Activated T-cell treated with anti-CD3 and anti-CD28 coated beads for 4 hours (primary cell): ENCODE measurements around the gene GLT8D2.
"Not testable (repeated sequence)": the region's sequence is repeated elsewhere in the genome, so short reads cannot be mapped to it uniquely, and the experiment has no call there.

Experiments
- DNase-seq: peaks from one replicate; pipeline ENCODE4 v3.0.0-alpha.2; 2020

The GLT8D2 gene

GRCh38 chr12:104049278-104049902 is 597 bp downstream of the GLT8D2 start:
- DNase-seq: no peak

DNA sequence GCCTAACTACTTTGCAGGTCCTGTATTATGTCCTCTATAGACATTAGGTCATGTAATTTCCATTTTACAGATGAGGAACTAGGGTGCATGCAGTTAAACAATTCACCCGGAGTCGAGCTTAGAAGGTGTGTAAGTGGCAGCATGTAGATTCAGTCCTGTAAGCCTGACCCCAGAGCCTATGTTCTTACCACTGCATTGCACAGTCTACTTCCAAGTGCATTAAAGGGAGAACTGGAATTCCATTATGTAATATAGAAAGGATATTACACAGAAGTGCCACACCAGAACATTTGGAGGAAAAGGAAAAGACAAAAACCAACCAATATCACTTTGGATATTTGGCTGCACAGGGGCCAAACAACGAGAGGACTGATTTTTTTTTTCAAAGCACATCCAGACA is 1.2 kb downstream of the GLT8D2 start:
- no peak for DNase-seq

- DNase-seq: no peak
Measured at GRCh38 chr12:104048162-104048561, 1.8 kb downstream of the GLT8D2 start.

- no peak for DNase-seq
Measured at GRCh38 chr12:104046306-104046705, 3.7 kb downstream of the GLT8D2 start.

GRCh38 chr12:104044158-104044557 is 5.8 kb downstream of the GLT8D2 start:
- DNase-seq: no peak

DNA sequence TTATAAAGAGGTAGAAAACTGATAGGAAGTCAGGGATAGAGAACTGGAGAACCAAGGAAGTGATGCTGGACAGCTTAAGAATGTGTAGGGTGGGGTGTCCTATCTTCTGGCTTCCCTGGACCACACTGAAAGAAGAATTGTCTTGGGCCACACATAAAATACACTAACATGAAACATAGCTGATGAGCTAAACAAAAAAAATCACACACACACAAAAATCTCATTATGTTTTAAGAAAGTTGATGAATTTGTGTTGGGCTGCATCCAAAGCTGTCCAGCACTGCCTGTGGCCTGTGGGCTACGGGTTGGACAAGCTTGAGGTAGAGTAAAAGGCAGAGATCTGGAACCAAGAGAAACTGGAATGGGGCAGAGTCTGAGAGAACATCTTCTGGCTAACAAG is 7.4 kb downstream of the GLT8D2 start:
- DNase-seq: no peak

- DNase-seq: not testable (repeated sequence)
Measured at GRCh38 chr12:104039769-104040168, 10.2 kb downstream of the GLT8D2 start.

DNA sequence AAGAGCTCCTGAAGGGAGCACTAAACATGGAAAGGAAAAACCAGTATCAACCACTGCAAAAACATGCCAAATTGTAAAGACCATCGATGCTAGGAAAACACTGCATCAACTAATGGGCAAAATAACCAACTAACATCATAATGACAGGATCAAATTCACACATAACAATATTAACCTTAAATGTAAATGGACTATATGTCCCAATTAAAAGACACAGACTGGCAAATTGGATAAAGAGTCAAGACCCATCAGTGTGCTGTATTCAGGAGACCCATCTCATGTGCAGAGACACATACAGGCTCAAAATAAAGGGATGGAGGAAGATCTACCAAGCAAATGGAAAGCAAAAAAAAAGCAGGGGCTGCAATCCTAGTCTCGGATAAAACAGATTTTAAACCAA is 13.8 kb downstream of the GLT8D2 start:
- DNase-seq: not testable (repeated sequence)

GRCh38 chr12:104030596-104030995 is 19.4 kb downstream of the GLT8D2 start:
- DNase-seq: not testable (repeated sequence)

- no peak for DNase-seq
Measured at GRCh38 chr12:104026841-104027599, 23.0 kb downstream of the GLT8D2 start.

- no peak for DNase-seq
Measured at GRCh38 chr12:104025771-104026170, 24.2 kb downstream of the GLT8D2 start.

DNA sequence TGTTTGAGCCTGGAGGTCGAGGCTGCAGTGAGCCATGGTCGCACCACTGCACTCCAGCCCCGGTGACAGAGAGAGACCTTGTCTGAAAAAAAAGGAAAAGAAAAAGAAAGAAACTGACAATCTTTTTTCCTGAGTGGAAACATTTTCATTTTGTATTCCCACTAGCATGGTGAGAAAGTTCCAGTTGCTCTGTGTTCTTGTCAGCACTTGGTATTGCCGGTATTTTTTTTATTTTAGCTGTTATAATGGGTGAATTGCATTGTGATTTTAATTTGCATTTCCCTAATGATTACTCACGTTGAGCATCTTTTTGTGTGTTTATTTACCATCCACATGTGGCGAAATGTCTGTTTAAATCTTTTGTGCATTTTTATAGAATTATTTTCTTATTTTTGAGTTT is 25.6 kb downstream of the GLT8D2 start:
- DNase-seq: no peak

DNA sequence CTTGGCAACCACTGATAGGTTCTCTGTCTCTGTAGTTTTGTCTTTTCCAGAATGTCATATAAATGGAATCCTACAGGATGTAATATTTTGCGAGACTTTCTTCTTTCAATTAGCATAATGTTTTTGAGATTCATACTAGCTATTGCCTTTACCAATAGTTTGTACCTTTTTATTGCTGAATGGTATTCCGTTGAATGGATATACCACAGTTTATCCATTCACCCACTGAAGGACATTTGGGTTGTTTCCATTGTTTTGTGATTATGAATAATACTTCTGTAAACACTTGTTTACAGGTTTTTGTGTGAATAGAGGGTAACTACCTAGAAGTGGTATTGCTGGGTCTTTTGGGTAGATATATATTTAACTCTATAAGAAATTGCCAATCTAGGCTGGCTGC is 26.3 kb downstream of the GLT8D2 start:
- DNase-seq: no peak

GRCh38 chr12:104022786-104023185 is 27.2 kb downstream of the GLT8D2 start:
- DNase-seq: no peak

- not testable (repeated sequence) for DNase-seq
Measured at GRCh38 chr12:104021862-104022261, 28.1 kb downstream of the GLT8D2 start.

DNA sequence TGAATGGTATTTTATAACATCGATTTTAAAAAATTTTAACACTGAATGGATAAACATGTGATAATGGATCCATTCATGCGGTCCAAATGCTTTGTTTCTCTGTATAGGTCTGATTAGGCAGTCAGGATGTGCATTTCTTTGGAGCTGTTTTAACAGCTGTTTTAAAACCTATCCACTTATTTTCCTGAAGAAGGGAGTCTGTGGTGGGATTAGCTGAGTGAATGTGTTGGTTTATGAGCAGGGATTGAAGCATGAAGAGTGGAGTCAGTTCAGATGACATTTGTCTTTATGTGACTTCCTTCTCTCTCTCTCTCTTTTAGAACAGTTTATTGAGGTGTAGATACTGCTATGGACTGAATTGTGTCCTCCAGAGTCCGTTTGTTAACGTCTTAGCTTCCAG is 37.7 kb downstream of the GLT8D2 start:
- DNase-seq: no peak

DNA sequence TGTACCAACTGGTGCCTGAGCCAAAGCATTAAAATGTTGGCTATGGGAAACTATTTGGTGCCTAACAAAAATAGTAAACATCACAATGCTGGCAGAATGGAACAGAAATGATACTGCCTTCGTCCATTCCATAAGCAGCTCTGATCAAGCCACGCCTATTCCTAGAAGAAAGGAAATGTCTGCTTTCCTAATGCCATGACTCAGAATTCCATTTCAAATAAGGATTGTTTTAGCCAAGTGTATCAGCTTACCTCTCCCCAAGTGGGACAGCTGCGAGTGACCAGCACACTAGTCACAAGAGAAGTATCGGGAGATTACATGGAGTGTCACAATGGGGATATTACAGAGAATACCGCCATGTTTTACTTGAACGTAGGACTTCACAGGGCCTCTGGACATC is 38.7 kb downstream of the GLT8D2 start:
- no peak for DNase-seq

DNA sequence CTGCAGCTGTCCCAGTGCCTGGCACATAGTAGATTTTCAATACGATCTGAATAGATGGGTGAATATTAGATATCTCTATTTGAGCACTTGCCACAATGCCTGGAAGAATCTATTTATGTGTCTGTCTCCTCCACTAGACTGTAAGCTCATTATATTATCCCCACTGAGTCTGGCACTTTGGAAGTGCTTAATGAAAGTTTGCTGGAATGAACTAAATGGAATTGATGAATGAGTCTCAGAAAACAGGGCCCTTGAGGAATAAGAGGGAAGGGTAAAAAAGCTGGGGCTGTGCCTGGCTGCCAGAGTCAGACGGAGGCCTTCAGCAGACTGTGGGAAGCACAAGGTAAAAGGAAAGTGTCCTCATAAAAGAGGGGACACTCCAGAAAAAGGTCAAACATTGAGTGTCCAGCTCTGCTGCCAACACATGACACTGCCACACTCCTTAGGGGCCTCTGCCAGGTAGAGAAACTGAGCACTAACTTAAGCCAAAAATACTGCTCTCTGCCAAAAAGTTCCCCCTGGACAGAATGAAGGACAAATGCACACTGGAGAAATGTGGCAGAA is 39.3 kb downstream of the GLT8D2 start:
- no peak for DNase-seq

- DNase-seq: no peak
Measured at GRCh38 chr12:104010121-104010520, 39.9 kb downstream of the GLT8D2 start.

- DNase-seq: no peak
Measured at GRCh38 chr12:104006929-104007328, 43.1 kb downstream of the GLT8D2 start.

DNA sequence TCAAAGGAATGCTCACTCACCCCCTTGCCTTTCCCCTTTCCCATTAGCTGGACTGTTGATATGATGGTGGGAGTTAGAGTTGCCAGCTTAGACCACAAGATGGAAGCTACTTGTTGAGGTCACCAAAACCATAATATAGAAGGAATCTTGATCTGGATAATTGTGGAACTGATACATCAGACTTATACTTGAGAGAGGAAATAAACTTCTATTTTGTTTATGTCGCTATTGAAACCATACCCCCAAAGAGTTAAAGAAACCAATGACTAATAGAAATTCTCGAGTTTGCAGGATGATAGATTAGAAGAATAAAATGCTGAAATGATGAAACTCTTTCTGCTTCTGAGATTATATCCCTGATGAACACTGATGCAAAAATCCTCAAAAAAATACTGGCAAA is 46.4 kb downstream of the GLT8D2 start:
- no peak for DNase-seq

- DNase-seq: no peak
Measured at GRCh38 chr12:104002686-104003085, 47.3 kb downstream of the GLT8D2 start.

- DNase-seq: no peak
Measured at GRCh38 chr12:104000807-104001434, 49.1 kb downstream of the GLT8D2 start.

- no peak for DNase-seq
Measured at GRCh38 chr12:103998976-103999375, 51.0 kb downstream of the GLT8D2 start.
